Mucosa of descending colon (tissue), 3 donors: ENCODE measurements around the gene SLCO2B1. TPM values are rescaled to one million over a fixed set of nuclear protein-coding genes. Genes with fewer than 3 reads are reported as not detected.

Source experiments
- ATAC-seq: fragments of 200-7000 bp; cut with Tn5 transposase; one replicate; pipeline ENCODE4 v1.9.1; 2020; ENCODE audit warnings: mild to moderate bottlenecking, moderate library complexity
- DNase-seq, 3 donors: peaks; one replicate each; pipeline ENCODE4 v3.0.0-alpha.2; 2020
- H3K36me3 ChIP-seq: fragments of 200-600 bp; one replicate; pipeline ENCODE4 v1.8.0; 2021; ENCODE audit warnings: low read depth, mild to moderate bottlenecking
- H3K4me1 ChIP-seq: fragments of 200-600 bp; one replicate; pipeline ENCODE4 v1.8.0; 2021; ENCODE audit warnings: low read depth, mild to moderate bottlenecking
- H3K4me3 ChIP-seq: fragments of 200-600 bp; one replicate; pipeline ENCODE4 v1.8.0; 2021; ENCODE audit warnings: mild to moderate bottlenecking
- H3K9me3 ChIP-seq: fragments of 200-600 bp; one replicate; pipeline ENCODE4 v1.8.0; 2021; ENCODE audit warnings: mild to moderate bottlenecking
- intact Hi-C, 2 donors: fragments of 100-400 bp; cut with DNase I in 1 of 2; cut with micrococcal nuclease in 1 of 2; formaldehyde crosslinking; loops; one replicate each; pipeline versions ENCODE4 v1.11.0 to v1.11.1; 2022; cut with DNase I, micrococcal nuclease
- total RNA-seq, 3 donors: library from RNA; stranded (reverse); fragmentation: NEBNext Ultra II Directional in 2 of 3; extraction: Animal tissue kit (Norgen Biotek cat#: 25700) in 2 of 3; gene quantifications; one replicate each; pipeline versions ENCODE4 v1.2.1 to v1.2.4, GENCODE V29; 2021 to 2023
- TF ChIP-seq, protein P1 (sequence below): fragments of 200-600 bp; IDR thresholded peaks from one replicate; pipeline ENCODE4 v1.8.0; 2022; ENCODE audit warnings: antibody characterized with exemption, mild to moderate bottlenecking
- donor health status: DM: no; HTN: no; CAD: no; lungs with moderate emphysema.
- donor health status: DM: no; HTN: no; CAD: no.
- donor health status: DM: no; HTN: yes; CAD: no.

Gene SLCO2B1
- total RNA-seq, 3 donors from 2014 or later, result 65.6 to 93.0 (median 73.1) TPM

DNA sequence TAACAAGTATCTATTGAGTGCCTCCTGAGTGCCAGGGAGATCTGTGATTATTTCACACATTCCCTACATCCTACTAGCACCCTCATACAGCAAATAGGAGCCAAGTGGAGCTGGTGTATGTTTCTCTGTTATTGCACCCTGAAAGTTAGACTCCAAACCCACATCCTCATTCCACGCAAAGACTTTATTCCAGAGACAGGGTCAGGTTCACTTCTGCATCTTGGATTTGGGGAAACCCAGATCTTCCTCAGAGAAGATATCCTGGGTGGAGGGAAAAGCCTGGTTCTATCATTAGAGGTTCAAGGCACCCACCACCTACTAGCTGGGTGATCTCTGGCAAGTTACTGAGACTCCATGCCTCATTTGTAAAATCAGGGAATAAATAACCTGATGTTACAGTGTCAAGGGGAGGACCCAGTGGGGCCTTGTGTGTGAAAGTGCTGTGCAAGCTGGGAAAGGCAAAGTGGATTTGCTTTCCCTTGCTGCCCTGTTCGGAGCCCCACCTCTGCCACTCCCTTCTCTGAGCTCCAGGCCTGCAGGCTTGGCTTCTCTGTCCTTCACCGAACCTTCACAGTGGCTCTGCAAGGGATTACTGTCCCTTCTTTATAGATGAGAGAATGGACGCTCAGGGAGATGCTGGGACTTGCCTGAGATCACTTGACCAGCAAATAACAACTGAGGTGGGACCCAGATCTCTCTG is 991 bp upstream of the SLCO2B1 start:
- peak in 2 of 3 donors; percentile 68 to 70 for DNase-seq
- peaks cover 62% of the 10 kb centered on the region for H3K4me1 ChIP-seq
- TF ChIP-seq, protein P1, sequence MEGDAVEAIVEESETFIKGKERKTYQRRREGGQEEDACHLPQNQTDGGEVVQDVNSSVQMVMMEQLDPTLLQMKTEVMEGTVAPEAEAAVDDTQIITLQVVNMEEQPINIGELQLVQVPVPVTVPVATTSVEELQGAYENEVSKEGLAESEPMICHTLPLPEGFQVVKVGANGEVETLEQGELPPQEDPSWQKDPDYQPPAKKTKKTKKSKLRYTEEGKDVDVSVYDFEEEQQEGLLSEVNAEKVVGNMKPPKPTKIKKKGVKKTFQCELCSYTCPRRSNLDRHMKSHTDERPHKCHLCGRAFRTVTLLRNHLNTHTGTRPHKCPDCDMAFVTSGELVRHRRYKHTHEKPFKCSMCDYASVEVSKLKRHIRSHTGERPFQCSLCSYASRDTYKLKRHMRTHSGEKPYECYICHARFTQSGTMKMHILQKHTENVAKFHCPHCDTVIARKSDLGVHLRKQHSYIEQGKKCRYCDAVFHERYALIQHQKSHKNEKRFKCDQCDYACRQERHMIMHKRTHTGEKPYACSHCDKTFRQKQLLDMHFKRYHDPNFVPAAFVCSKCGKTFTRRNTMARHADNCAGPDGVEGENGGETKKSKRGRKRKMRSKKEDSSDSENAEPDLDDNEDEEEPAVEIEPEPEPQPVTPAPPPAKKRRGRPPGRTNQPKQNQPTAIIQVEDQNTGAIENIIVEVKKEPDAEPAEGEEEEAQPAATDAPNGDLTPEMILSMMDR, result no peak

DNA sequence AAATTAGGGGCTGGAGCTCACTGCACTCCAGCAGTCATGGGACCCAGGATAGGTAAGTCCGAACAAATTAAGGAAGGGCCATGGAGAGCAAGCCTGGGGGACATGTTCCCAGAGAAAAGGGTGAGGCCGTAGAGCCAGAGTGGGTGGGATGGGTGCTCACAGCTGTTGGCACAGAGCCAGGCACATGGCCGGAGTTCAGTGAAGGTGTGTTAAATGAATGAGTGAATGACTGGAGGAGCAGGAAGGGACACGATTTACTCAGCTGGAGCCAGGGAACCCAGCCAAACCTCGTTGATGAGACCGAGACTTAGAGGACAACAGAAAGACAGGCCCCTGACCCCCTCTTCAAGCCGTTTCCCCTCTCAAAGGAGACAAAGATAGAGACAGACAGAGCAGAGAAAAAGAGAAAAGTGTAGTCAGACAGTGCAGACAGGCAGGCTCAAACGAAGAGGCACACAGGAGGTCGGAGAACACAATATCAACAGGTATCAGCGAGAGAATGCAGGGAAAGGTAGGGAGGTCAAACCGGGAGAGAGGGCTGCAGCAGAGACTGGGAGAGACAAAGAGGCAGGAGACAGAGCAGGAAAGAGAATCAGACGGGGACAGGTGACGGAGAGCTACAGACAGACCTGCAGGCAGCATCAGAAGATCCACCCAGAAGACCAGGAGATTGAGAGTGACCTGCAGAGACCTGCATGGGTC is 590 bp downstream of the SLCO2B1 start:
- DNase-seq (peak; percentile 89 to 92 (median 91)), ATAC-seq (peak; percentile 72)
- H3K4me3 ChIP-seq, result peak overlapping the region; percentile 15
- H3K36me3 ChIP-seq, result no peaks in the 10 kb centered on the region
- intact Hi-C loops, result no loop called here
- peaks cover 66% of the 10 kb centered on the region for H3K4me1 ChIP-seq
- TF ChIP-seq, protein P1, result no peak
- no peaks in the 10 kb centered on the region for H3K9me3 ChIP-seq

More for the DNA sequence above, 991 bp upstream of the SLCO2B1 start:
- intact Hi-C loops, result no loop called here
- Histone ChIP-seq H3K36me3 (no peaks in the 10 kb centered on the region), H3K9me3 (no peaks in the 10 kb centered on the region), H3K4me3 (no peak overlapping the region)
- ATAC-seq, result peak; percentile 51

DNA sequence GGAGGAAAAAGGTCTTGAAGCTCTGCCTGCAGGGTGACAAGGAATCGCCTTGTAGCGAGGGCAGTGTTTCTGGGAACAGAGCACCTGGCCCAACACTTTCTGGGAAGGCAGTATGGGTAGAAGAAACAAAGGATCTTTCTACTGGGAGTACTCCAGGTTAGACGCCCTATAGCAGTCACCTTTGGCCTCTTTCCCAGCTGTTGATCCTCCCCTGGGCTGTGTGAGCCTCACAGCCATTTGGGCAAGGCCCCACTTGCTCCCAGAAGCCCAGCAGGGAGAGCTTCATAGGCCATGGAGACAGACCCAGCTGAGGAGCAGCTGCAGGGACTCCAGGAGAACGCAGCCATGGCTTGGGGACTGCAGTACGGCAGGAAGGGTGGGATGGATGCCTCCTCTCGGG is 1.2 kb downstream of the SLCO2B1 start:
- TF ChIP-seq, protein P1, result no peak
- H3K36me3 ChIP-seq, result no peaks in the 10 kb centered on the region
- no peaks in the 10 kb centered on the region for H3K9me3 ChIP-seq
- H3K4me1 ChIP-seq, result peaks cover 64% of the 10 kb centered on the region
- ATAC-seq (peak; percentile 36), DNase-seq (peak in 2 of 3 donors; percentile 54 to 56)
- H3K4me3 ChIP-seq, result no peak overlapping the region
- intact Hi-C loops, result no loop called here

DNA sequence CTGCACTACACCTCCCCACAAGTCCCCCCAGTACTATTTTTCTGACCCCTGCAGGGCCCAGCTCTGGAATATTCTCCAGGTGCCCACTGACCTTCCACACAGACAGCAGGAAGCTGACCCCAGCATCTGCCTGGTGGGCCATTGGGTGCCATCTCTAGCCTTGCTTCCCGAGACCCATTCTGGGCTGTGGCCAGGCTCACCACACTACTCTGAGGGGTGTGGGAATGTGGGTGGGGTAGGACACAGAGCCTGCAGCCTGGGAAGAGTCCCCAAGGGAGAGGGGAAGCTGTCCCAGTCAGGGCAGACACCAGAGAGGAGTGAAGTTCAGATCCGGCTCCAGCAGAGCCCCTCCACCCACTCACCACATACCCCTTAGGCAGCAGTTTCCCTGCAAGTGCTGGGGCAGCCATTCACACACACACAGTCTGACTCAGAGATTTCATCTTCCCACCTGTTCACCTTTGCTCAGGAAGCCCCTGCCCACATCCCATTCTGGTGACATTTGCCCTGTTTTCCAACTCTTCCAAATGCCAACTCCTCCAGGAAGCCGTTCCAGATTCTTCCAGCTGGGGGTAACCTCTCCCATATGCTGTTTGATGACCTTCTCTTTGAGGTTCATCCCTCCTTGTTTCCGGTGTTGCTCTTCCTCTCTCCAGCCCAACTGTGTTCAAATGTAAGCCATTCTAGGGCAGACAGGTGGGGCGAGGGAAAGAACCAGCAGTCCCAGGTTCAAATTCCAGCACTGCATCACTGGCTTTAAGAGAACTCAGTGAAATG is 1.9 kb downstream of the SLCO2B1 start:
- intact Hi-C loops, result no loop called here
- Histone ChIP-seq H3K4me1 (peaks cover 65% of the 10 kb centered on the region), H3K36me3 (no peaks in the 10 kb centered on the region), H3K9me3 (no peaks in the 10 kb centered on the region), H3K4me3 (no peak overlapping the region)
- ATAC-seq (peak; percentile 5), DNase-seq (no peak)
- TF ChIP-seq, protein P1, result no peak

DNA sequence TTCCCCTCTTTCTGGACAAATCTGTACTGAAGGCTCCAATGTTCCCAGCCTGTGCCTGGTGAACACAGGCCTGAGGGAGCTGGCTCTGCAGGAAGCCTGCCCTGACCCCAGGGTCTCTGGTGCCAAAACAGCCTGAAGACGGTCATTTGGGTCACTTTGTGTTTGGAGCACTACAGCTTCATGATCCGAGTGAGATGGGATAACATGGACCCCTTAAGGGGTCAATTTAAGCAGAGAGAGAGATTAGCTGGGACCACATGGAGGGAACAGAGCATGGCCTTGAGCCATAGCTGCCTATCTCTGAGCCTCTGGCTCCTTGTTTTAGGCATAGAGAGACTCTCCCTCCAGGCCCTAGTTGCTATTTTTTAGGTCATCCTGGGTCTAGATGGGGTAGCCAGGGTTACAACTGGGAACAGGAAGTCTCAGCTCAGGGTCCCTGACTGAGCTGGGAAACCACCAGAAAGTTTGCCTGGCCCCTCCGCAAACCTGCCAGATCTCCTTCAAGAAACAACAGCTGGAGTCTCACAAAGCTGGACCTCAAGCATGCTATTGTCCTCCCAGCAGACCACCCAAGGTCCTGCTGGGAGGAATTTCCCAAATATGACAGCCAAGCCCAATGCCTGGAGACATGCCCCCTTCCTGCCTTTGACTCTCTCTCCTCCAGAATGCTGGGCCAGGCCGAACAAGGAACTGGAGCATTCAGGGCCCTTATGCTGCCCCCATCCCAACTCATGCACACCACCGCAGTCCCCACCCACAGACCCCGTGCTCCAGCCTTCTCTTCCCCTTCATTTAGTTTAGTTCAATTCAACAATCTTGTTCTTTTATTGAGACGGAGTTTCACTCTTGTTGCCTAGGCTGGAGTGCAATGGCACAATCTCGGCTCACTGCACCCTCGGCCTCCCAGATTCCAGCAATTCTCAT is 4.0 kb downstream of the SLCO2B1 start:
- no peak for ATAC-seq
- H3K9me3 ChIP-seq, result no peaks in the 10 kb centered on the region
- no peak for DNase-seq
- intact Hi-C loops, result no loop called here
- no peaks in the 10 kb centered on the region for H3K36me3 ChIP-seq
- TF ChIP-seq, protein P1, result no peak
- peaks cover 77% of the 10 kb centered on the region for H3K4me1 ChIP-seq
- H3K4me3 ChIP-seq, result no peak overlapping the region
